GM18517 (cell line): ENCODE results near the gene PPM1H.
"Not testable (repeated sequence)": the region's sequence is repeated elsewhere in the genome, so short reads cannot be mapped to it uniquely, and the experiment has no call there.

Experiments used
- ATAC-seq: cut with Tn5 transposase; IDR thresholded peaks from one replicate; pipeline ENCODE4 v1.9.1; 2021; ENCODE audit warnings: mild to moderate bottlenecking, moderate library complexity; ENCODE audit not compliant: unreplicated experiment

PPM1H gene

GRCh38 chr12:62947364-62947763 lies 12.4 kb upstream of the PPM1H start:
- ATAC-seq = no peak

GRCh38 chr12:62943779-62944395 lies 8.9 kb upstream of the PPM1H start:
- ATAC-seq = no peak

GRCh38 chr12:62942316-62942715 lies 7.4 kb upstream of the PPM1H start:
- not testable (repeated sequence) for ATAC-seq

- peak; percentile 46 for ATAC-seq
Measured at GRCh38 chr12:62934239-62934798, 631 bp downstream of the PPM1H start.

GRCh38 chr12:62933602-62934238 lies 1.2 kb downstream of the PPM1H start:
- no peak for ATAC-seq

- no peak for ATAC-seq
Measured at GRCh38 chr12:62933220-62933601, 1.7 kb downstream of the PPM1H start.

- ATAC-seq = no peak
Measured at GRCh38 chr12:62931477-62931876, 3.5 kb downstream of the PPM1H start.

GRCh38 chr12:62930546-62931425 lies 4.2 kb downstream of the PPM1H start:
- ATAC-seq = no peak

- no peak for ATAC-seq
Measured at GRCh38 chr12:62928632-62929031, 6.3 kb downstream of the PPM1H start.

GRCh38 chr12:62925680-62926079 lies 9.3 kb downstream of the PPM1H start:
- no peak for ATAC-seq

GRCh38 chr12:62924084-62924483 lies 10.9 kb downstream of the PPM1H start:
- no peak for ATAC-seq

- ATAC-seq = no peak
Measured at GRCh38 chr12:62922539-62922938, 12.4 kb downstream of the PPM1H start.

GRCh38 chr12:62919838-62920237 lies 15.1 kb downstream of the PPM1H start:
- no peak for ATAC-seq

GRCh38 chr12:62917926-62918325 lies 17.0 kb downstream of the PPM1H start:
- no peak for ATAC-seq

- ATAC-seq = no peak
Measured at GRCh38 chr12:62916632-62917425, 18.1 kb downstream of the PPM1H start.

GRCh38 chr12:62915204-62915529 lies 19.8 kb downstream of the PPM1H start:
- no peak for ATAC-seq

- ATAC-seq = no peak
Measured at GRCh38 chr12:62914443-62915203, 20.3 kb downstream of the PPM1H start.

GRCh38 chr12:62913380-62913779 lies 21.6 kb downstream of the PPM1H start:
- no peak for ATAC-seq

GRCh38 chr12:62912644-62913043 lies 22.3 kb downstream of the PPM1H start:
- no peak for ATAC-seq

GRCh38 chr12:62911286-62911685 lies 23.7 kb downstream of the PPM1H start:
- ATAC-seq = no peak
